Stimulated activated CD4-positive, alpha-beta T cell treated with anti-CD3 and anti-CD28 coated beads, Interleukin-4, amount 100 ng/mL, for 48 hours (primary cell): Measurements from ENCODE around the gene ELP5.
A peak's percentile ranks its signal among the peaks of the same experiment; 100 is the strongest.

Source experiments
- DNase-seq, 2 donors: peaks; one replicate each; pipeline ENCODE4 v3.0.0-alpha.2; 2020; ENCODE audit warnings: low read depth in 2 of 2

The ELP5 gene

DNA sequence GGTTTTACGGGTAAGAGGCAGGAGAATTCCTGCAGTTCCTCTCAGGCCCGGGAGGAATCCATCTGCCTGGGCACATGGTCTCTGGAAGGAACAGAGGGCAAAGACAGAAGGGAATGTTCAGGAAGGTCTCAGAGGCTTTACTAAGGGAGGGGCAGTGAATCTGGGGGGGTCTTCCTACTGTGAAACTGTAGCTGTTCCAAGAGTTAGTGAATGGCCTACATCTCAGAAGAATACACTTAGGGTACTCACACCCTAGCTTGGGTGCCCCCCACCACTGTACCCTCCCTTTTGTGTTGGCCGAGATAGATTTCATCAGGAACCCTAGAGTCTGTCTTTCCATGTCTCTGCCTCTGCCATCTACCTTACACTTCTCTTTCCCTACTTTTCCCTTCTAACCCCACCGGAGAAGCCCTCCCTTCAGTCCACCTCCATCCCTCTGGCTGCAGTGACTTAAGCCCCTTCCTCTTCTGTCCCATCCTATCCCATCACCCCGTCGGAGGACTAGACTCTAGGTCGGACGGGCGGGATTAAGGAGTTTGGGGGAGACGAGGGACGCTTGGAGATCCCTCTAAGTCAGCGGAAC is 32.7 kb upstream of the ELP5 start:
- DNase-seq: no peak

DNA sequence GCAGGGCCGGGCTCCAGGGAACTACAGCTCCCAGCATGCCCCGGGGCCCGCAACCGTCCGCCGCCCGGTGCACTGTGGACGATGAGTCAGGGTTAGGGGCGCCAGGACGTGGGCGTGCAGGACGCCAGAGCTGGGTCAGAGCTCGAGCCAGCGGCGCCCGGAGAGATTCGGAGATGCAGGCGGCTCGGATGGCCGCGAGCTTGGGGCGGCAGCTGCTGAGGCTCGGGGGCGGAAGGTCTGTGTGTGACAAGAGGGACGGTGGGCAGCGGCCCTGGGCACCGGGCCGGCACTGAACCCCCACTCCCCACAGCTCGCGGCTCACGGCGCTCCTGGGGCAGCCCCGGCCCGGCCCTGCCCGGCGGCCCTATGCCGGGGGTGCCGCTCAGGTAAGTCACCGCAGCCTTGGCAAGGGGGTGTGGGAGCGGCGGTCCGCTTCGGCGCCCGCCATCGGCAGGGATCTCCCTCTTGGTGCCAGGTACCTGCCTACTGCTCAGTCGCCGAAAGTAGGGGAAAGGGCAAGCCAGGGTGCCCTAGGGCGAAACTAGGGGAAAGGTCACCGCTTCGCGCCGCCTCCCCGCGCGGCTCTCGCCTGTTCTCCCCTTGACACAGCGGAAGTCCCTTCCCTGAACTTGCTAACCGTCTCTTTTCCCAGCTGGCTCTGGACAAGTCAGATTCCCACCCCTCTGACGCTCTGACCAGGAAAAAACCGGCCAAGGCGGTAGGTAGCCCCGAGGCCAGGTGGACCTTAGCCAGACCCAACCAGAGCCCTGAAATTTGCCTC is 32.0 kb upstream of the ELP5 start, which contains the start of the genes ACADVL and DLG4:
Gene ACADVL, plus strand, starts transcription at position 127 of the 781 bp plus-strand sequence. Its CDS starts 47 bp downstream, at position 174.
Gene DLG4, minus strand, starts transcription at position 25 of the 781 bp plus-strand sequence.
- peak; percentile 75 to 82 for DNase-seq

DNA sequence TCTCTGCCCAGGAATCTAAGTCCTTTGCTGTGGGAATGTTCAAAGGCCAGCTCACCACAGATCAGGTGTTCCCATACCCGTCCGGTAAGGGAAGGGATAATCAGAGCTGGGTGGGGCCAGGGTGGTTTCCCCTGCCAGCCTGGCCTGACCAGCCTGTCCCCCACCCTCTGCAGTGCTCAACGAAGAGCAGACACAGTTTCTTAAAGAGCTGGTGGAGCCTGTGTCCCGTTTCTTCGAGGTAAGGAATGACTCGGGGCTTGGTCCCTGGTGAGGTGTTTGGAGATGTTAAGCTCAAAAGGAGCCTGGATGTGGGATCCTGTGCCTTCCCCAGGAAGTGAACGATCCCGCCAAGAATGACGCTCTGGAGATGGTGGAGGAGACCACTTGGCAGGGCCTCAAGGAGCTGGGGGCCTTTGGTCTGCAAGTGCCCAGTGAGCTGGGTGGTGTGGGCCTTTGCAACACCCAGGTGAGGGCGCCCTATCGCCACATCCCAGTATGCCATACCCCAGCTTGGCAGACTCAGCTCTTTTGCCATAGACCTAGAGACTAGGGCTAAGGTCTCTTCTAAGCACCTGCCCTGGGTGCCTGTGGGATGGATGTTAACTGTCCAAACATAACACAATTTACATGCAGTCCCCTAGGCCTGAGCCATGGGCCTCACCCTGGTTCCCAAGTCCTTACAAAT is 31.3 kb upstream of the ELP5 start:
- peak; percentile 46 to 53 for DNase-seq

DNA sequence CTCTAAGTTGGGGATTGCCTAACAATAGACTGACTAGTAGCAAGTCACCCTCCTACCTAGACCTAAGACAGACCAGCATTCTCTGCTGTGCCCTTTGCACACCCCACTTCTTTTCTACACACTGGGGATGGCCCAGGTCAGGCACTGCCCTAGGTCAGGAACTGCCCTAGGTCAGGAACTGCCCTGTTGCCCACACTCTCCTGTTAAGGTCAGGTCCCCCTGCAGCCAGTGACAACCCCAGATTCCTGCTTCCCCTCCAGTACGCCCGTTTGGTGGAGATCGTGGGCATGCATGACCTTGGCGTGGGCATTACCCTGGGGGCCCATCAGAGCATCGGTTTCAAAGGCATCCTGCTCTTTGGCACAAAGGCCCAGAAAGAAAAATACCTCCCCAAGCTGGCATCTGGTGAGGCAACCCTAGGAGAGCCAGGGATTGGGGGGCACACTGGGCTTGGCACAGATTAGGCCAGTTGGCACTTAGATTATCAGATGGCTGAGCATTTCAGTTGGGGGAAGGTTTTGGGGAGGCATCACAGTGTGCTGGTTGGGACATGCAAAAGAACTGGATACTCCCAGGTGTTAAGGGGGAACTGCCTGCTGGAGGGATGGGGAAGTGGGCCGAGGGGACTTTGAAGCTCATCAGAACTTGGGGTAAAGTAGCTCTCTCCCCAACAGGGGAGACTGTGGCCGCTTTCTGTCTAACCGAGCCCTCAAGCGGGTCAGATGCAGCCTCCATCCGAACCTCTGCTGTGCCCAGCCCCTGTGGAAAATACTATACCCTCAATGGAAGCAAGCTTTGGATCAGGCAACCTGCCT is 30.5 kb upstream of the ELP5 start:
- DNase-seq: no peak

DNA sequence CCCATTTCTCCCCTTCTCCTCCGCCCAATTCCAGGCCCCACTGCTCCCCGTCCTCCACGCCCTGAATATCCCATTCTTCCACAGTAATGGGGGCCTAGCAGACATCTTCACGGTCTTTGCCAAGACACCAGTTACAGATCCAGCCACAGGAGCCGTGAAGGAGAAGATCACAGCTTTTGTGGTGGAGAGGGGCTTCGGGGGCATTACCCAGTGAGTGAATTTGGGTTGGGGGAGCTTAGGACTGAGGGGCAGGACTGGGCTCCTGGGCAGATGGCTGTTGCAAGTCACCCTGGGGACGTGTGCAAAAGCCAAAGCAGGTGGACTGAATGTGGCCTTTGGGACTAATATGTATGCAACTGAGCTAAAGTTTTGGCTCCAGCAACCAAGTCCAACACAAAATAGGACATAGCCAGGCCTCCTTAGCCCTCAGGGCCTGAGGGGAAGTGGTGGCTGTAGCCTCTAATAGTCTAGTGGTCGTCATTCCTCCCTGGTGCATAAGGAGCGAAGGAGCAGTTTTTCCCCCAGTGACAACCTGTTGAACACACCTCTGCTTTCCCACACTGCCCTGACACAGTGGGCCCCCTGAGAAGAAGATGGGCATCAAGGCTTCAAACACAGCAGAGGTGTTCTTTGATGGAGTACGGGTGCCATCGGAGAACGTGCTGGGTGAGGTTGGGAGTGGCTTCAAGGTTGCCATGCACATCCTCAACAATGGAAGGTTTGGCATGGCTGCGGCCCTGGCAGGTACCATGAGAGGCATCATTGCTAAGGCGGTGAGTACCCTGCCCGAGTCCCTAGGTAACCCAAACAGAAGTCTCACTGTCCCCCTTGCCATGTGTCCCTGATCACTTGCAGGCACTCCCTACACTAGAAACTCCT is 29.7 kb upstream of the ELP5 start:
- no peak for DNase-seq

DNA sequence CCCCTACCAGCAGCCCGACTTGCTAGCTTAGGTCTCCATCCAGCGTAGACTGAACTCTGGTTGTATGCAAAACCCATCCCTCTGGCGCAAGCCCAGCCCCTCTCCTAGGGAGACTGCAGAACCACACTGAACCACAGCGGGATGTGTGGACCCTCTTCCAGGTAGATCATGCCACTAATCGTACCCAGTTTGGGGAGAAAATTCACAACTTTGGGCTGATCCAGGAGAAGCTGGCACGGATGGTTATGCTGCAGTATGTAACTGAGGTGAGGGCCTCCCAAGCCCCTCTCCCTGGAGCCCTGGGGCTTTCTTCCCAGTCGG is 29.1 kb upstream of the ELP5 start:
- DNase-seq: no peak

DNA sequence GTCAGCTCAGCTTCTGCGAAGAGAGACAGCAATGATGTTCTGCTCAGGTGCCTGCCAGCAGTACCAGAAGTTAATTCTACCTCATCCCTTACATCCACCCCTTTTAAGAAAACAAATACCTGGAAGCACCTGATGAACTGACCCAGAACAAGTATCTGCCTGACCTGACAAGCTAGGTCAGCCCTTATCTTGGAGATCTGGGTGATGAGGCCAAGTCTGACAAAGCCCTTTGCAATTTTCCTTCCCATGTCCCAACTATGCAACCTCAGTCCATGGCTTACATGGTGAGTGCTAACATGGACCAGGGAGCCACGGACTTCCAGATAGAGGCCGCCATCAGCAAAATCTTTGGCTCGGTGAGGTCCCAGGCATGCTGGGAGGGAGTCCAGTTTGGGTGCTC is 28.6 kb upstream of the ELP5 start:
- no peak for DNase-seq

DNA sequence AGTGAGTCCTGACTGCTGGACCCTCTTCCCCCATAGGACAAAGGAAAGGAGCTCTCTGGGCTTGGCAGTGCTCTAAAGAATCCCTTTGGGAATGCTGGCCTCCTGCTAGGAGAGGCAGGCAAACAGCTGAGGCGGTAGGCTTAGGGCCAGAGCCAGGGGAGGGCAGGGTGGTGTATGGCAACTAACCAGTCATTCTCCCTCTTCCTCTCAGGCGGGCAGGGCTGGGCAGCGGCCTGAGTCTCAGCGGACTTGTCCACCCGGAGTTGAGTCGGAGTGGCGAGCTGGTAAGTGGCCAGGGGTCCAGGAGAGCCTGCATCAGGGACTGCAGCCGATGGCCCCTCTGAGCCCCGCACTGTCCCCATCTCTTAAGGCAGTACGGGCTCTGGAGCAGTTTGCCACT is 27.9 kb upstream of the ELP5 start:
- DNase-seq: no peak

DNA sequence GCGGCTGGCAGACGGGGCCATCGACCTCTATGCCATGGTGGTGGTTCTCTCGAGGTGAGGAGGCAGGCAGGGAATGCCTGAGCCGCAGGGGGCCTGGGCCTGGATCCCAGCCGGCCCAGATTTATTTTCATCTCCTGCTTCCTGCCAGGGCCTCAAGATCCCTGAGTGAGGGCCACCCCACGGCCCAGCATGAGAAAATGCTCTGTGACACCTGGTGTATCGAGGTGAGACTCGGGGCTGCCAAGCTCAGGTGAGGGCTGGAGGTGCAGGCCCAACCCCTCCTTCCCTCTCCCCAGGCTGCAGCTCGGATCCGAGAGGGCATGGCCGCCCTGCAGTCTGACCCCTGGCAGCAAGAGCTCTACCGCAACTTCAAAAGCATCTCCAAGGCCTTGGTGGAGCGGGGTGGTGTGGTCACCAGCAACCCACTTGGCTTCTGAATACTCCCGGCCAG is 27.3 kb upstream of the ELP5 start:
- DNase-seq: no peak

DNA sequence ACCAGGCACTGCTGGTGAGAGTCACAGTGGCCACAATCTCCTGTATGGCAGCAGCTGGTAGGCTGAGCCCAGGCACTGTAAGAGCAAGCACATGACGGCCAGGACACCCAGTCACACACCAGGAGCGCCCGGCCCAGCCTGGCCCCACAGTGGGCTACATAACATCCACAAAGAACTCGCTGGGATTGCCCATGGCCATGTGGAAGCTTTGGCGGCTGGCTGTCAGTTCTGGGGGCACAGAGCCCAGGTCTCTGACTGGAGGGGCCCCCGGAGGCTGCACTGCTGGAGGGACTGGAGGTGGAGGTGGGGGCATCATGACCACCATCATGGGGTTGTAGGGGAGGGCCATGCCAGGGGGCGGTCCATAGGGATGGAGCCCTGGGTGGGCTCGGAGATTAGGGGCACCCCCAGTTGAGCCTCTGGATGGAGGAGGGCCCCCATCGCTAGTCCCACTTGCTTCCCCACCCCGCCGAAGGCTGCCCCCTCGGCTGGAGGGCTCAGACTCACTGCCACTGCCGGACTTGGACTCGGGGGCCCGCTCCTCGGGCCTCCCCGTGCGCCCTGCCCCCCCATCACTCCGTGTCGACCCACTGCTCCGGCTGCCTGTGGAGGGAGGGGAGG is 26.2 kb upstream of the ELP5 start:
- DNase-seq: no peak

DNA sequence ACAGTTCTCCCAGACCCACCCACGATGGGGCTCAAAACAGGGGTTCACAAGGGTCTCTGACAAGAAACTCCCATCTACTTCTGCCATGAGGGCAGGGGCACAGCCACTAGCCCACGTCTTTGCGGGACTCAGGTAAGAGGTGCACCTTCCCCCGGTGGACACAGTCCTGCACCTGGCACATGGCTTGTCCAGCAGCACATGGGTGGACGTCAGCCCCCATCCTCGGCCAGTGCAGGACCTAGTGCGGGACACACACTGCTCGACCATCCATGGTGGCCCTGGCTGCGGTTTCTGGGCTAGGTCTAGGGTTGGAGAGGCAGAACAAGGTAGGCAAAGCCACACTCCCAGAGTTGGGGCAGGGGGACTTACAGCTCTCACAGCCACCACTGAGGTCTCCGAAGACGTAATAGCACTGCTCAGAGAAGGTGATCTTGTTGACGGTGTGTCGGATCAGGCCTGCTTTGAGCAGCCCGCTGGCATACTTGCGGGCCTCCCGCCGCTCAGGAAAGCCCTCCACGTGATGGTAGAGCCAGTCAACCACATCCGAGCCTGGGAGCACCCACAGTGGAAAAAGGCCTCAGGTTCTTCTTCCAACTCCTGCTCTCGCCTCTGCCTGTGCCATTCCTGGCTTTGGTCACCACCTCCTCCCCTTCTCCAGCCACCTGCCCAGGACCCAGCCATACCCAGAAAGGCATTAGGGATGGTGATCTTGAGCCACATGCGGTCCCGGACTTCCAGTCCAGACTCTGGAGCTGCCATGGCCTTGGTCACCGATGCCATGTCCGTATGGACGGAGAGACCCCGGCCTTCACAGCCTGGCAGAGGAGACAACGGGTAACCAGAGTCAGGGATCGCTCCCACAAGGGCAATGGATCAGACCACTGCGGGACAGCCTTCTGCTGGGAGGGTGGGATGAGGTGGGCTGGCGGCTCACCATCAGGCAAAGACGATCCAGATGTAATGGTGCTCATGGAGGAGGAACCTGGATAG is 25.0 kb upstream of the ELP5 start:
- no peak for DNase-seq

DNA sequence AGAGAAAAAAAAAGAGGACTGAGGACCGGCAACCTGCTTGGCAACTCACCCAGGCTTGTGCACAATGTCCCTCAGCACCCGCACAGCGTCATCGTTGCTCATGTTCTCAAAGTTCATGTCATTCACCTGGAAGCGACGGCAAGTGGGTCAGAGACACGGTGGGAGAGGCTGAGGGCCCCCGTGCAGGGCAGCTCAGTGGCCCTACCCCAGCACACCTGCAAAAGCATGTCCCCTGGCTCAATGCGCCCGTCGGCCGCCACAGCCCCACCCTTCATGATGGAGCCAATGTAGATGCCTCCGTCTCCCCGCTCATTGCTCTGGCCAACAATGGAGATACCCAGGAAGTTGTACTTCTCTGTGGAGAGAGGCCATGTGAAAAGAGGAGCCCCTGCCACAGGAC is 23.1 kb upstream of the ELP5 start:
- DNase-seq: no peak

DNA sequence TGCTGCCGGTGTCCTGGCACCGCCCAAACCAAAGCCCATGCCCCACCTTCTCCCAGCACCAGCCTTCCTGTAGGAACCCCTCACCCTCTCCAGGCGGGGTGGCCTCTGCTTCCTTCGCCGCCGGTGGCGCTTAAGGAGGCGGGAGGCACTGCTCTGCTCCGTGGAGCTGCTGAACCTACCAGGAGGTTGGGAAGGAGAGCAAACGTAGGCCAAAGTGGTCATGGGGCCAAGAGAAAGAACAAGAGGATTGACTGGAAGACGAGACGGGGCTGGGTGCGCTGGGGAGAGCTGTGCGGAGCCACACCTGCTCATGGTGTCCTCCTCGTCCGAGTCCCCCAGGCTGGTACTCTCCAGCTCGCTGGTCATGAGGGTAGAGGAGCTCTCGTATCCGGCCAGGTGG is 22.5 kb upstream of the ELP5 start:
- no peak for DNase-seq

DNA sequence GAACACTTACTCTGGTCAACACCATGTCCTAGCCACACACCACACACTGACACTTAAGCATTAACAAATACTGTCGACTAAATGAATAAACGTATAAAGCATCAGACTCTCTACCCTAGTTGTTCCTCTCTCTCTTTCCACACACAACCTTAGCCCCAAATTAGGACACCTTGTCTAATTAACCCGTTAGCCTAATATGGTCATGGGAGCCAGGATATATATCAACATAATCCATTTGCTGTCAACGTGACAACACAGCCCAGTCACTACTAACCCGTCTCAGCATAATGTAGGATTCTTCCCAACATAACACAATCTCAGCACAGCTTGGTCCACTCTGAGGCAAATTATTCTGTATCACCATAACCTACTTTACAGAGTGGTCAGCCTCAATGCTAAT is 19.9 kb upstream of the ELP5 start:
- DNase-seq: no peak

DNA sequence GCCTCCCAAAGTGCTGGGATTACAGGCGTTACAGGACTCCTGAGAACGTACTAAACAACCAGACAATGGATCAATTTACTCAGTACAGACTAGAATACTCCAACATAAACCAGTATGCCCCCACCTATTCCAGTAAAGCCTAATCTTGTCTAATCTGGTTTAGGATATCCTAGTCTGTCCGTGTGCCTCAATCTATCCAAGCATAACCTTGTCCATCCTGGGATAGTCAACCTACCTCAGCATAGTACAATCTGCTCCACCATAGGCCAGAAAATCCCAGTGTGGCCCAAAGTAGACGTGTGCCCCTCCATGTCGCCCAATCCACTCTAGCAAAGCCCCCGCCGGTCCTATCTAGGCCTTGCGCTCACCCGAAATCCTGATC is 18.3 kb upstream of the ELP5 start:
- DNase-seq: no peak

DNA sequence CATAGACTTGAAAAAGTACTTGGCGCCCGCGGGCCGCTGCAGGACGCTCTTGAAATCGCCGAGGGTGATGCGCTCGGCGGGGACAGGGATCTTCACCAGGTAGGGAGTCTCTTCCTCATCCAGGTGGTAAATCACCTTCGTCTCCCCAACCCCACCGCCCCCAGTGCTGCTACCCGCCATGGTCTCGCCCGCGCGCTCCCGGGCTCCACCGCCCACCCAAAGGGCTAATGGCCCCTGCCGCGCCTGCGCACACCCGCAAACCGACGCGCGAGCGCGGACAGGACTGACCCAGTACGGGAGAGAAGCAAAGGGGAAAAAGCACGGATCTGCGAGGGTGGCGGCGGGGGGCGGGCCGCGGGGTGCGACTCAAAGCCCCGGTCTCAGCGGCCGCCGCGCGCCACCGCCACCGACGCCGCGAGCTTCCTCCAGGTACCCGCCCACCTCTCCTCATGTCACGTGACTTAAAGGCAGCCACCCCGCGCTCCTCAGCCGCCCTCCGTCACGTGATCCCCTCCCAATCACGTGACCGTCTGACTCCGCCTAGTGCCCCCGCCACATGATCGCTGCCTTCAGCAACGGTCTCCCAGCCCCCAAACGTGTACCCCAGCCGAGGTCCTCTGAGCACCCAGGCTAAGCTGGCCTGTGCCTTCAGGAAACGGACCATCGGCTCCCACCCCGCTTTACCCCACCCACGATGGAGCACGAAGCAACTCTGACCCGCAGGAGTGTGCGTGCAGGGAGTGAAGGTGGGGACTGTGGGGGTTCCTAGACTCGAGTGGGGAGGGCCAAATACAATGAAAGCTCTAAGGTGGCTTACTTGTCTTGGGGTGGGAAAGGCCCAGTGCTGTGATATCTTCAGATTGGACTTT is 17.7 kb upstream of the ELP5 start, which contains the start of gene DVL2:
Gene DVL2, minus strand, starts transcription at position 435 of the 869 bp plus-strand sequence. Its CDS starts 255 bp downstream, at position 180.
- peak; percentile 93 to 95 for DNase-seq

DNA sequence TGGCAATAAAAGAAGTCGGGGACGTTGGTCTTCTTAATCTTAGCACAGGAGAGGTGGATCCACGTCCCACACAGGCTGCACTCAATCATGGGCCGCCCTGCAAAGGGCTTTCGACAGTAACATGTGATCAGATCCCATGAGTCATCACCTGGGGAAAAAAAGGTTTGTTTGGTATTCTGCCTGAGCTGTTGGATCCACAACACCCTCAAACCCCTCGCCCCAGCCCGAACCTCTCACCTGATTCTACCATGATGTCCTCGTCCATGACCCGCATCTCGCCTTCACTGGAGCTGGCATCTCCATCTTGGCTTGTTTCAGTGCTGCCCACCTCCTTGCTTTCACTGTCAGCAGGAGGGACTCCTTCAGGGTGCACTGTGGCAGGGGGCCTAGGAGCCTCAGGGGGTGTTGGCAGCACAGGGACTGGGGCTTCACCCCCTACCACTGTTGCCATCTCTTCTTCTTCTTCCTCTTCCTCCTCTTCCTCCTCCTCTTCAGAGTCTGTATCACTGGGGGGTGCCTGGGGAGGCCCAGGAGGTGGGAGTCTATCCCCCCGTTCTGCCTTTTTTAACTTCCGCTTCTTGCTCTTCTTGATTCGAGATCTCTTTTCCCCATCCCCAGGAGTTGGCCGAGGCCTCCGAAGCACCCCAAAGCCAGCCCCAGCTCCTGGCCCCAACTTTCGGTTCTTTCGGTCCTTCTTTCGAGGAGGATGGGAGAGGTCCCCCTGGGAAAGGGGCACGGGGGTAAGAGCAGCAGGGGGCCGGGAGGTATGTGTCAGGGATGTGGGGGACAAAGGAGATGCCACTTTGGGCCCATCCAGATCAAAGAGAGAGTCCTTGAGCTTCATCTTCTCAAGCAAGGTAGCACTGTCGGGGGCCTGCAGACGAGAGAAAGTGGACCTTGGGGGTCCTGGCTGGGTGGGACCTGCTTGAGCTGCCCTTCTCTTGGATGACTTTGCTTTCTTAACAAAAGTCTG is 16.0 kb upstream of the ELP5 start:
- DNase-seq: no peak
